Astrocyte (in vitro differentiated cells and primary cell): ENCODE measurements around the gene ASB13.

Experiments
- EZH2 ChIP-seq: IDR thresholded peaks from 2 replicates; pipeline ENCODE4 v1.6.1; 2012; ENCODE audit warnings: mild to moderate bottlenecking, low read length, inconsistent platforms; ENCODE audit not compliant: insufficient read depth
- TF ChIP-seq, protein P1 (sequence below): IDR thresholded peaks from 2 replicates; pipeline ENCODE4 v1.5.1; 2011; ENCODE audit warnings: low read depth, mild to moderate bottlenecking, inconsistent platforms, low read length, moderate library complexity; ENCODE audit not compliant: insufficient read depth

DNA sequence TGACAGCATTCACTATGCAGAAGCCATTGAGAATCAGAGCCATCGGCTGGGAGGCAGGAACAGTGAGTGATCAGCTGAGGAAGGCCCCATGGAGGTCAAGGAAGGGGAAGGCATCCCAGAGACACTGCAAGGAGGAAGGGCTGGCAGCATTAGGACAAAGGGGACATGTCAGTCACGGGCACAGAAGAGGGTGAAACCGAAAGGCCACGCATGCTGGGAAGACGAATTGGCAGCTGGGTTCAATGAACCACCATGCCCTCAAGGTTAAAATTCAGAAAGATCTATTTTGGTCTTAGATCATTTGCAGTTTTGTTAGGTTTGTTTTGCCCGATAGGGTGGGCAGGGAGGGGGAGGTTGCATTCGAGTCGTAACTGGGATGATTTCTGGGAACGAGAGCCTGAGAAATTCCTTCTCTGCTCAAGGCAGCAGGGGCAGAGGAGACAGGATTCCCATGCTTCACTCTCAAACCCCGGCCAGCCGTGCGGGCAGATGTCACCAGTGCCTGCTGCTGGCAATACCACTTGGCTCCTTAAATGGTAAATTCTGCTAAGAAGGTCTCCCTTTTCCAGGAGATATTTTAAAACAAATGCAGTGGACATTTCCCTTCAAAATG lies 57.7 kb downstream of the ASB13 start:
- TF ChIP-seq, protein P1, sequence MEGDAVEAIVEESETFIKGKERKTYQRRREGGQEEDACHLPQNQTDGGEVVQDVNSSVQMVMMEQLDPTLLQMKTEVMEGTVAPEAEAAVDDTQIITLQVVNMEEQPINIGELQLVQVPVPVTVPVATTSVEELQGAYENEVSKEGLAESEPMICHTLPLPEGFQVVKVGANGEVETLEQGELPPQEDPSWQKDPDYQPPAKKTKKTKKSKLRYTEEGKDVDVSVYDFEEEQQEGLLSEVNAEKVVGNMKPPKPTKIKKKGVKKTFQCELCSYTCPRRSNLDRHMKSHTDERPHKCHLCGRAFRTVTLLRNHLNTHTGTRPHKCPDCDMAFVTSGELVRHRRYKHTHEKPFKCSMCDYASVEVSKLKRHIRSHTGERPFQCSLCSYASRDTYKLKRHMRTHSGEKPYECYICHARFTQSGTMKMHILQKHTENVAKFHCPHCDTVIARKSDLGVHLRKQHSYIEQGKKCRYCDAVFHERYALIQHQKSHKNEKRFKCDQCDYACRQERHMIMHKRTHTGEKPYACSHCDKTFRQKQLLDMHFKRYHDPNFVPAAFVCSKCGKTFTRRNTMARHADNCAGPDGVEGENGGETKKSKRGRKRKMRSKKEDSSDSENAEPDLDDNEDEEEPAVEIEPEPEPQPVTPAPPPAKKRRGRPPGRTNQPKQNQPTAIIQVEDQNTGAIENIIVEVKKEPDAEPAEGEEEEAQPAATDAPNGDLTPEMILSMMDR = no peak
- no peak for TF ChIP-seq EZH2
